ENCODE results near the gene GALC.

- TF ChIP-seq CTCF (IDR thresholded peaks at IDR 0.05) (no peak), POLR2A (IDR thresholded peaks at IDR 0.05) (no peak)
Measured at GRCh38 chr14:88009486-88009885, 16.5 kb upstream of the GALC start.
